HL-60 (cell line): ENCODE data around the gene PTS.

Experiments
- DNase-seq, 2 experiments: peaks; one replicate each; pipeline ENCODE4 v3.0.0-alpha.2; 2010 to 2020; ENCODE audit warnings: low read depth in 1 of 2, low spot score in 1 of 2
- H3K27ac ChIP-seq: fragments of 250-450 bp; sonication (Bioruptor Pico); replicated peaks from 2 replicates; pipeline ENCODE4 v1.5.1; 2020; ENCODE audit warnings: mild to moderate bottlenecking, moderate library complexity
- H3K27me3 ChIP-seq: fragments of 250-450 bp; sonication (Bioruptor Pico); 2 replicates; pipeline ENCODE4 v1.5.1; 2021; ENCODE audit warnings: mild to moderate bottlenecking, moderate library complexity; ENCODE audit not compliant: insufficient read depth, poor library complexity, severe bottlenecking
- H3K4me3 ChIP-seq: replicated peaks from 2 replicates; pipeline ENCODE4 v1.5.1; 2011; ENCODE audit warnings: mild to moderate bottlenecking, control low read depth, low read length; ENCODE audit not compliant: insufficient read depth
- CTCF ChIP-seq: IDR thresholded peaks from one replicate; pipeline ENCODE4 v1.5.1; 2011; ENCODE audit warnings: low read length, control low read depth, inconsistent platforms; ENCODE audit not compliant: insufficient read depth
- GABPA ChIP-seq: IDR thresholded peaks from 2 replicates; pipeline ENCODE4 v1.6.1; 2012; ENCODE audit warnings: low read depth
- POLR2AphosphoS5 ChIP-seq: IDR thresholded peaks from 2 replicates; pipeline ENCODE4 v1.6.1; 2012; ENCODE audit warnings: low read depth
- REST ChIP-seq: IDR thresholded peaks from 2 replicates; pipeline ENCODE4 v1.6.1; 2012; ENCODE audit warnings: low read depth; ENCODE audit not compliant: insufficient replicate concordance
- SPI1 ChIP-seq: IDR thresholded peaks from 2 replicates; pipeline ENCODE4 v1.6.1; 2012; ENCODE audit warnings: low read depth, mild to moderate bottlenecking, borderline replicate concordance

PTS gene

GRCh38 chr11:112265659-112266409 lies 39.6 kb downstream of the PTS start:
- H3K27ac ChIP-seq = no peak overlapping the region
- DNase-seq = no peak
- no peaks in the 10 kb centered on the region for H3K27me3 ChIP-seq
- H3K4me3 ChIP-seq = no peak overlapping the region
- TF ChIP-seq CTCF (no peak), GABPA (no peak), POLR2AphosphoS5 (no peak), SPI1 (no peak), REST (no peak)

- no peak overlapping the region for H3K27ac ChIP-seq
- no peaks in the 10 kb centered on the region for H3K27me3 ChIP-seq
- TF ChIP-seq REST (no peak), GABPA (no peak), SPI1 (no peak), CTCF (no peak), POLR2AphosphoS5 (no peak)
- H3K4me3 ChIP-seq = no peak overlapping the region
- no peak for DNase-seq
Observed at GRCh38 chr11:112266410-112266778, 40.2 kb downstream of the PTS start.

- no peaks in the 10 kb centered on the region for H3K27me3 ChIP-seq
- H3K4me3 ChIP-seq = no peak overlapping the region
- no peak for DNase-seq
- H3K27ac ChIP-seq = no peak overlapping the region
- TF ChIP-seq REST = no peak
- TF ChIP-seq POLR2AphosphoS5 = no peak
- no peak for TF ChIP-seq SPI1
- TF ChIP-seq CTCF = no peak
- TF ChIP-seq GABPA = no peak
Observed at GRCh38 chr11:112267188-112267591, 41.0 kb downstream of the PTS start.
